HCT116 (cell line): ENCODE results near the gene TOX4. TPM values are rescaled to one million over a fixed set of nuclear protein-coding genes. Genes with fewer than 3 reads are reported as not detected.
A peak's percentile ranks its signal among the peaks of the same experiment; 100 is the strongest.

Experiments used
- ATAC-seq: fragments of 200-7000 bp; cut with Tn5 transposase; 2 replicates; pipeline ENCODE4 v1.9.1; 2020; ENCODE audit warnings: mild to moderate bottlenecking, moderate library complexity
- BruUV-seq: library from RNA; stranded (reverse); fragments of 400-500 nt; replicated peaks from 2 replicates; lab custom pipeline; 2021; lab: Mats Ljungman, UMichigan
- CTCF ChIA-PET: fragments of 300-600 bp; sonication (Branson Sonifier 250); formaldehyde crosslinking; loops from one replicate; lab custom pipeline; 2021; ENCODE audit warnings: antibody characterized with exemption; lab: Charles Lee
- POLR2A ChIA-PET: fragments of 300-600, 350-600 bp; sonication (Branson Sonifier 250); formaldehyde crosslinking; loops from one replicate; lab custom pipeline; 2021; ENCODE audit warnings: antibody characterized with exemption; lab: Charles Lee
- RAD21 ChIA-PET, 2 experiments: fragments of 300-600 bp; sonication (Branson Sonifier 250); formaldehyde crosslinking; loops; one replicate each; lab custom pipeline; 2023; ENCODE audit warnings: low total read pairs in 2 of 2; ENCODE audit not compliant: uncharacterized antibody in 2 of 2, unreplicated experiment in 2 of 2, low non-redundant PET in 1 of 2; lab: Charles Lee
- DNase-seq: peaks from one replicate; pipeline ENCODE4 v3.0.0-alpha.2; 2010; ENCODE audit warnings: low read depth, low spot score
- H2AFZ ChIP-seq: fragments of 200-600 bp; shearing (Covaris generic), sonication (generic); 2 replicates; pipeline ENCODE4 v1.6.1; 2017; ENCODE audit warnings: low read depth, mixed run types, mixed read lengths, antibody characterized with exemption, low read length; ENCODE audit not compliant: poor library complexity, severe bottlenecking
- H3K27ac ChIP-seq: 2 replicates; pipeline ENCODE4 v1.5.1; 2012; ENCODE audit warnings: low read depth, low read length
- H3K27me3 ChIP-seq: fragments of 200-600 bp; sonication (generic); 2 replicates; pipeline ENCODE4 v1.6.1; 2016; ENCODE audit warnings: mixed run types, low read length, mixed read lengths; ENCODE audit not compliant: insufficient read depth
- H3K36me3 ChIP-seq, 2 experiments: fragments of 200-500 bp in 1 of 2; fragments of 200-600 bp in 1 of 2; sonication (Bioruptor generic) in 1 of 2; sonication (generic) in 1 of 2; 2 replicates each; pipeline versions ENCODE4 v1.5.1 to v1.6.1; 2014 to 2016; ENCODE audit warnings: low read length in 2 of 2, inconsistent platforms in 1 of 2, mixed read lengths in 1 of 2, mixed run types in 1 of 2; ENCODE audit not compliant: insufficient read depth in 2 of 2, control insufficient read depth in 1 of 2
- H3K4me1 ChIP-seq, 2 experiments: fragments of 200-600 bp in 1 of 2; sonication (generic) in 1 of 2; 2 replicates each; pipeline versions ENCODE4 v1.5.1 to v1.6.1; 2012 to 2017; ENCODE audit warnings: low read length in 2 of 2, inconsistent platforms in 1 of 2, mild to moderate bottlenecking in 1 of 2, mixed read lengths in 1 of 2, mixed run types in 1 of 2, moderate library complexity in 1 of 2; ENCODE audit not compliant: insufficient read depth in 2 of 2, control insufficient read depth in 1 of 2
- H3K4me2 ChIP-seq: fragments of 200-600 bp; sonication (generic); 2 replicates; pipeline ENCODE4 v1.6.1; 2017; ENCODE audit warnings: mixed run types, low read length, mixed read lengths
- H3K4me3 ChIP-seq, 2 experiments: fragments of 200-600 bp in 1 of 2; sonication (generic) in 1 of 2; replicated peaks in 1 of 2; 2 replicates each; pipeline ENCODE4 v1.5.1; 2011 to 2016; ENCODE audit warnings: low read length in 2 of 2, control low read depth in 1 of 2, low read depth in 1 of 2, mild to moderate bottlenecking in 1 of 2, mixed read lengths in 1 of 2, mixed run types in 1 of 2
- H3K79me2 ChIP-seq: fragments of 200-600 bp; sonication (generic); 2 replicates; pipeline ENCODE4 v1.6.1; 2017; ENCODE audit warnings: mild to moderate bottlenecking, mixed run types, low read length, moderate library complexity, mixed read lengths; ENCODE audit not compliant: insufficient read depth
- H3K9ac ChIP-seq: fragments of 200-600 bp; sonication (generic); 2 replicates; pipeline ENCODE4 v1.6.1; 2016; ENCODE audit warnings: low read length, mixed read lengths
- H3K9me2 ChIP-seq: fragments of 200-600 bp; sonication (generic), shearing (Covaris generic); 2 replicates; pipeline ENCODE4 v1.6.1; 2017; ENCODE audit warnings: mixed run types, mild to moderate bottlenecking, moderate library complexity; ENCODE audit not compliant: insufficient read depth
- H3K9me3 ChIP-seq, 2 experiments: fragments of 200-500 bp in 1 of 2; fragments of 200-600 bp in 1 of 2; sonication (Bioruptor generic) in 1 of 2; sonication (generic) in 1 of 2; 2 replicates each; pipeline ENCODE4 v1.6.1; 2014 to 2017; ENCODE audit warnings: low read length in 2 of 2, mixed read lengths in 2 of 2, inconsistent platforms in 1 of 2, low read depth in 1 of 2, mild to moderate bottlenecking in 1 of 2, mixed run types in 1 of 2, moderate library complexity in 1 of 2; ENCODE audit not compliant: control insufficient read depth in 1 of 2, insufficient read depth in 1 of 2
- H4K20me1 ChIP-seq: fragments of 200-600 bp; sonication (generic), shearing (Covaris generic); 2 replicates; pipeline ENCODE4 v1.6.1; 2017; ENCODE audit warnings: mixed run types, mild to moderate bottlenecking, moderate library complexity; ENCODE audit not compliant: insufficient read depth
- CBX3 ChIP-seq: IDR thresholded peaks from 2 replicates; pipeline ENCODE4 v1.6.1; 2012; ENCODE audit warnings: low read depth
- ELF1 ChIP-seq: IDR thresholded peaks from 2 replicates; pipeline ENCODE4 v1.6.1; 2012; ENCODE audit warnings: low read depth, borderline replicate concordance
- EZH2 ChIP-seq: fragments of 200-600 bp; sonication (generic); IDR thresholded peaks from 2 replicates; pipeline ENCODE4 v1.6.1; 2017; ENCODE audit warnings: antibody characterized with exemption, mixed run types
- POLR2A ChIP-seq: IDR thresholded peaks from 2 replicates; pipeline ENCODE4 v1.7.0; 2011; ENCODE audit warnings: borderline replicate concordance; ENCODE audit not compliant: insufficient read depth, insufficient read length; ENCODE audit errors: extremely low read depth
- POLR2AphosphoS5 ChIP-seq: IDR thresholded peaks from 2 replicates; pipeline ENCODE4 v1.6.1; 2011; ENCODE audit warnings: mild to moderate bottlenecking, low read depth, low read length, moderate library complexity
- RAD21 ChIP-seq: IDR thresholded peaks from 2 replicates; pipeline ENCODE4 v1.6.1; 2012; ENCODE audit warnings: low read depth, mild to moderate bottlenecking
- SIN3A ChIP-seq: IDR thresholded peaks from 2 replicates; pipeline ENCODE4 v1.6.1; 2012; ENCODE audit warnings: low read depth
- SP1 ChIP-seq: IDR thresholded peaks from 2 replicates; pipeline ENCODE4 v1.6.1; 2012; ENCODE audit warnings: low read depth
- TCF7L2 ChIP-seq: IDR thresholded peaks from 2 replicates; pipeline ENCODE4 v1.7.0; 2011; ENCODE audit warnings: borderline replicate concordance, inconsistent platforms; ENCODE audit not compliant: insufficient read depth, insufficient read length; ENCODE audit errors: extremely low read depth
- YY1 ChIP-seq: IDR thresholded peaks from 2 replicates; pipeline ENCODE4 v1.6.1; 2011; ENCODE audit warnings: low read length, low read depth, moderate library complexity, mild to moderate bottlenecking; ENCODE audit not compliant: insufficient replicate concordance; ENCODE audit errors: extremely low read depth
- ZFX ChIP-seq: fragments of 450-650 bp; IDR thresholded peaks from 2 replicates; pipeline ENCODE4 v1.6.1; 2017
- intact Hi-C: fragments of 100-400 bp; cut with micrococcal nuclease; formaldehyde crosslinking; loops from 2 replicates; pipeline ENCODE4 v1.10.0; 2022
- total RNA-seq: library from RNA; stranded (reverse); gene quantifications from one replicate; pipeline ENCODE4 v1.2.1, GENCODE V29; 2021; ENCODE audit not compliant: unreplicated experiment
- TF ChIP-seq, protein P1 (sequence below), 3 experiments: fragments of 200-600 bp in 1 of 3; sonication (generic) in 1 of 3; IDR thresholded peaks in 2 of 3; conservative IDR thresholded peaks in 1 of 3; 2 replicates each; pipeline ENCODE4 v1.5.1; 2012 to 2017; ENCODE audit warnings: low read depth in 2 of 3, low read length in 2 of 3, antibody characterized with exemption in 1 of 3, borderline replicate concordance in 1 of 3, control low read depth in 1 of 3, mild to moderate bottlenecking in 1 of 3, mixed read lengths in 1 of 3, mixed run types in 1 of 3, moderate library complexity in 1 of 3; ENCODE audit not compliant: insufficient read depth in 1 of 3
- TF ChIP-seq, protein P2 (sequence below): IDR thresholded peaks from 2 replicates; pipeline ENCODE4 v1.6.1; 2011; ENCODE audit warnings: mild to moderate bottlenecking, low read length, moderate library complexity; ENCODE audit not compliant: insufficient replicate concordance; ENCODE audit errors: extremely low read depth

Gene TOX4
- total RNA-seq, 1 experiment from 2014 or later: 58.5 TPM

DNA sequence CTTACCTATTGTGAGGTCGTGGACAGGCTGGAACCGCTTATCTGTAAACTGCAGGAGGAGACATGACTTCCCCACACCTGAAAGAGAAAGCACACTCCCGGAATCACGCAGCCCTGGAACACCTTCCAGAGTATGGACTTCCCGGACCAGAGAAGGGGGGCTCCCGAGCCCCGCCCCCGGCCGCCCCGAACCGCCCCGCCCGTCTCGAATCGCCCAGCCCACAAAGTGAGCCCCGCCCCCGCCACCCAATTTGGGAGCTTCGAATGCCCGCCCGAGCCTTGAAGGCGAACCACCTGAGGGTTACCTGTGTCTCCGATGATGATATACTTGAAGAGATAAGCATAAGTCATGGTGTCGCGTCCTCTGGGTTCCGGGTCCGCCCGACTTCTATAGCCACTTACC, 471 bp upstream of the TOX4 start:
- ChIA-PET RAD21 (no interaction called here), POLR2A (interaction anchor here (0.6 to 1.3 kb wide), 3 partner anchors 21 to 1980 kb away, joined by 3 to 9 read pairs (median 4); partner anchors contain the start of gene CHD8), CTCF (interaction anchor here (0.5 to 2.7 kb wide), 6 partner anchors 12 to 92 kb away, joined by 3 to 8 read pairs (median 4); partner anchors contain the start of genes CHD8 and SUPT16H)
- Histone ChIP-seq H3K27me3 (no peaks in the 10 kb centered on the region), H2AFZ (peak overlapping the region; percentile 81), H4K20me1 (no peaks in the 10 kb centered on the region), H3K27ac (peak overlapping the region; percentile 46), H3K9ac (peak overlapping the region; percentile 79), H3K4me1 (peaks cover 8 to 14% of the 10 kb centered on the region in 2 experiments), H3K9me3 (no peaks in the 10 kb centered on the region), H3K79me2 (peaks cover 43% of the 10 kb centered on the region), H3K9me2 (no peaks in the 10 kb centered on the region), H3K4me2 (peak overlapping the region; percentile 78), H3K4me3 (peak overlapping the region; percentile 97 to 99), H3K36me3 (peaks cover 5 to 13% of the 10 kb centered on the region in 2 experiments; a peak in 2 of 4 replicates)
- intact Hi-C loops: loop anchor here (1.0 to 2.0 kb wide), 3 partner anchors 20 to 39 kb away; partner anchors contain the start of genes CHD8 and METTL3
- no peak for TF ChIP-seq RAD21
- TF ChIP-seq, protein P1, sequence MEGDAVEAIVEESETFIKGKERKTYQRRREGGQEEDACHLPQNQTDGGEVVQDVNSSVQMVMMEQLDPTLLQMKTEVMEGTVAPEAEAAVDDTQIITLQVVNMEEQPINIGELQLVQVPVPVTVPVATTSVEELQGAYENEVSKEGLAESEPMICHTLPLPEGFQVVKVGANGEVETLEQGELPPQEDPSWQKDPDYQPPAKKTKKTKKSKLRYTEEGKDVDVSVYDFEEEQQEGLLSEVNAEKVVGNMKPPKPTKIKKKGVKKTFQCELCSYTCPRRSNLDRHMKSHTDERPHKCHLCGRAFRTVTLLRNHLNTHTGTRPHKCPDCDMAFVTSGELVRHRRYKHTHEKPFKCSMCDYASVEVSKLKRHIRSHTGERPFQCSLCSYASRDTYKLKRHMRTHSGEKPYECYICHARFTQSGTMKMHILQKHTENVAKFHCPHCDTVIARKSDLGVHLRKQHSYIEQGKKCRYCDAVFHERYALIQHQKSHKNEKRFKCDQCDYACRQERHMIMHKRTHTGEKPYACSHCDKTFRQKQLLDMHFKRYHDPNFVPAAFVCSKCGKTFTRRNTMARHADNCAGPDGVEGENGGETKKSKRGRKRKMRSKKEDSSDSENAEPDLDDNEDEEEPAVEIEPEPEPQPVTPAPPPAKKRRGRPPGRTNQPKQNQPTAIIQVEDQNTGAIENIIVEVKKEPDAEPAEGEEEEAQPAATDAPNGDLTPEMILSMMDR (IDR thresholded peaks at IDR 0.05 in 2 of 3, conservative IDR thresholded peaks at IDR 0.05 in 1 of 3; ENCODE audit: borderline replicate concordance in 1 of 3, insufficient read depth in 1 of 3, low read depth in 2 of 3, low read length in 2 of 3): no peak
- no peak for TF ChIP-seq ELF1
- peak; percentile 24 for TF ChIP-seq SIN3A
- TF ChIP-seq EZH2: no peak
- TF ChIP-seq TCF7L2: no peak
- TF ChIP-seq, protein P2, sequence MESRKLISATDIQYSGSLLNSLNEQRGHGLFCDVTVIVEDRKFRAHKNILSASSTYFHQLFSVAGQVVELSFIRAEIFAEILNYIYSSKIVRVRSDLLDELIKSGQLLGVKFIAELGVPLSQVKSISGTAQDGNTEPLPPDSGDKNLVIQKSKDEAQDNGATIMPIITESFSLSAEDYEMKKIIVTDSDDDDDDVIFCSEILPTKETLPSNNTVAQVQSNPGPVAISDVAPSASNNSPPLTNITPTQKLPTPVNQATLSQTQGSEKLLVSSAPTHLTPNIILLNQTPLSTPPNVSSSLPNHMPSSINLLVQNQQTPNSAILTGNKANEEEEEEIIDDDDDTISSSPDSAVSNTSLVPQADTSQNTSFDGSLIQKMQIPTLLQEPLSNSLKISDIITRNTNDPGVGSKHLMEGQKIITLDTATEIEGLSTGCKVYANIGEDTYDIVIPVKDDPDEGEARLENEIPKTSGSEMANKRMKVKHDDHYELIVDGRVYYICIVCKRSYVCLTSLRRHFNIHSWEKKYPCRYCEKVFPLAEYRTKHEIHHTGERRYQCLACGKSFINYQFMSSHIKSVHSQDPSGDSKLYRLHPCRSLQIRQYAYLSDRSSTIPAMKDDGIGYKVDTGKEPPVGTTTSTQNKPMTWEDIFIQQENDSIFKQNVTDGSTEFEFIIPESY: no peak
- TF ChIP-seq POLR2AphosphoS5: peak; percentile 62
- no peak for TF ChIP-seq ZFX
- TF ChIP-seq POLR2A: no peak
- no peak for TF ChIP-seq CBX3
- TF ChIP-seq SP1: peak; percentile 40
- no peak for TF ChIP-seq YY1
- no TSS peak for BruUV-seq
- DNase-seq: no peak
- peak; percentile 79 for ATAC-seq
